ENCODE results near the gene ADK. TPM values are rescaled to one million over a fixed set of nuclear protein-coding genes. Genes with fewer than 3 reads are reported as not detected.

The ADK gene
- total and polyA plus RNA-seq, 10 donors = 11.1 to 40.5 (median 32.1) TPM

- no peak overlapping the region for H3K4me3 ChIP-seq
- H3K27ac ChIP-seq = no peak overlapping the region
- intact Hi-C loops (cut with DNase I; ENCODE audit: low total_unique reads) = no loop called here
- peaks cover 0 to 33% (median 0%) of the 10 kb centered on the region in 6 donors for H3K4me1 ChIP-seq
- no peaks in the 10 kb centered on the region for H3K27me3 ChIP-seq (replicated peaks in 1 of 7)
- TF ChIP-seq CTCF (IDR thresholded peaks at IDR 0.05 in 8 of 11, conservative IDR thresholded peaks at IDR 0.05 in 3 of 11) = no peak
- no peak for TF ChIP-seq POLR2AphosphoS5 (IDR thresholded peaks at IDR 0.05)
- TF ChIP-seq POLR2A (IDR thresholded peaks at IDR 0.05) = no peak
- WGBS, 5 donors = 88 to 98% (median 94%) methylated on average over 1 of the region's 1 CpG
- DNase-seq = no peak
- H3K9me3 ChIP-seq = no peaks in the 10 kb centered on the region
- no peaks in the 10 kb centered on the region for H3K36me3 ChIP-seq
These were observed 229.8 kb downstream of the ADK start for GRCh38 chr10:74380795-74381194.

GRCh38 chr10:74381291-74381853 lies 230.4 kb downstream of the ADK start:
- Histone ChIP-seq H3K4me3 (no peak overlapping the region), H3K27ac (peak overlapping the region in 2 of 8 donors; percentile 74 to 76), H3K27me3 (replicated peaks in 1 of 7) (no peaks in the 10 kb centered on the region), H3K9me3 (no peaks in the 10 kb centered on the region), H3K4me1 (peaks cover 0 to 33% (median 0%) of the 10 kb centered on the region in 6 donors), H3K36me3 (no peaks in the 10 kb centered on the region)
- no peak for DNase-seq
- TF ChIP-seq POLR2A (IDR thresholded peaks at IDR 0.05) (no peak), CTCF (IDR thresholded peaks at IDR 0.05 in 8 of 11, conservative IDR thresholded peaks at IDR 0.05 in 3 of 11) (no peak), POLR2AphosphoS5 (IDR thresholded peaks at IDR 0.05) (no peak)
- intact Hi-C loops (cut with DNase I; ENCODE audit: low total_unique reads) = no loop called here
- 86 to 92% (median 89%) methylated on average over 2 of the region's 2 CpGs for WGBS, 5 donors

- 53 to 68% (median 55%) methylated on average over 1 of the region's 1 CpG for WGBS, 5 donors
These were observed 231.6 kb downstream of the ADK start for GRCh38 chr10:74382663-74383062.

More at GRCh38 chr10:74382663-74383062, 231.6 kb downstream of the ADK start:
- intact Hi-C loops (cut with DNase I; ENCODE audit: low total_unique reads) = no loop called here
- peak overlapping the region in 2 of 8 donors; percentile 74 to 76 for H3K27ac ChIP-seq
- no peaks in the 10 kb centered on the region for H3K9me3 ChIP-seq
- peaks cover 0 to 7% (median 0%) of the 10 kb centered on the region in 6 donors for H3K36me3 ChIP-seq
- H3K27me3 ChIP-seq (replicated peaks in 1 of 7) = no peaks in the 10 kb centered on the region
- TF ChIP-seq CTCF (IDR thresholded peaks at IDR 0.05 in 8 of 11, conservative IDR thresholded peaks at IDR 0.05 in 3 of 11) (no peak), POLR2AphosphoS5 (IDR thresholded peaks at IDR 0.05) (no peak), POLR2A (IDR thresholded peaks at IDR 0.05) (no peak)
- DNase-seq = no peak
- peaks cover 0 to 33% (median 0%) of the 10 kb centered on the region in 6 donors for H3K4me1 ChIP-seq
- no peak overlapping the region for H3K4me3 ChIP-seq
